H9 (cell line): ENCODE data around the gene SEMA4D. TPM values are rescaled to one million over a fixed set of nuclear protein-coding genes. Genes with fewer than 3 reads are reported as not detected.

Experiments used
- DNase-seq: peaks from one replicate; pipeline ENCODE4 v3.0.0-alpha.2; 2017
- H2AFZ ChIP-seq: one replicate; pipeline ENCODE4 v1.6.1; 2013; ENCODE audit warnings: mild to moderate bottlenecking, low read length, control low read depth, moderate library complexity
- H2AK5ac ChIP-seq: 2 replicates; pipeline ENCODE4 v1.6.1; 2013; ENCODE audit warnings: low read length, control low read depth, mixed read lengths; ENCODE audit not compliant: insufficient read length
- H2BK120ac ChIP-seq: one replicate; pipeline ENCODE4 v1.6.1; 2013; ENCODE audit warnings: low read depth, mild to moderate bottlenecking, low read length, control low read depth, inconsistent platforms; ENCODE audit not compliant: poor library complexity, severe bottlenecking
- H2BK12ac ChIP-seq: 2 replicates; pipeline ENCODE4 v1.6.1; 2013; ENCODE audit warnings: low read length, control low read depth, mixed read lengths, low read depth; ENCODE audit not compliant: insufficient read length
- H2BK15ac ChIP-seq: 2 replicates; pipeline ENCODE4 v1.6.1; 2013; ENCODE audit warnings: low read depth, low read length, control low read depth
- H2BK20ac ChIP-seq: one replicate; pipeline ENCODE4 v1.6.1; 2013; ENCODE audit warnings: low read depth, mild to moderate bottlenecking, low read length, control low read depth, inconsistent platforms; ENCODE audit not compliant: poor library complexity, severe bottlenecking
- H2BK5ac ChIP-seq: 2 replicates; pipeline ENCODE4 v1.6.1; 2013; ENCODE audit warnings: low read length, control low read depth, mixed read lengths; ENCODE audit not compliant: insufficient read length
- H3K14ac ChIP-seq: 2 replicates; pipeline ENCODE4 v1.6.1; 2013; ENCODE audit warnings: low read length, control low read depth; ENCODE audit not compliant: insufficient read depth
- H3K18ac ChIP-seq: 2 replicates; pipeline ENCODE4 v1.6.1; 2013; ENCODE audit warnings: low read depth, mild to moderate bottlenecking, mixed read lengths, low read length, control low read depth; ENCODE audit not compliant: insufficient read length
- H3K23ac ChIP-seq: 2 replicates; pipeline ENCODE4 v1.6.1; 2013; ENCODE audit warnings: low read length, control low read depth, mixed read lengths, low read depth; ENCODE audit not compliant: insufficient read length
- H3K23me2 ChIP-seq: 2 replicates; pipeline ENCODE4 v1.6.1; 2013; ENCODE audit warnings: low read depth, mild to moderate bottlenecking, mixed read lengths, low read length, control low read depth; ENCODE audit not compliant: insufficient read length, poor library complexity, severe bottlenecking
- H3K27ac ChIP-seq: 2 replicates; pipeline ENCODE4 v1.5.1; 2013; ENCODE audit warnings: low read length, control low read depth, mixed read lengths, low read depth; ENCODE audit not compliant: insufficient read length
- H3K27me3 ChIP-seq: 2 replicates; pipeline ENCODE4 v1.6.1; 2013; ENCODE audit warnings: low read length, control low read depth, inconsistent platforms; ENCODE audit not compliant: insufficient read depth
- H3K4ac ChIP-seq: 2 replicates; pipeline ENCODE4 v1.6.1; 2013; ENCODE audit warnings: low read depth, mild to moderate bottlenecking, control low read depth, inconsistent platforms, low read length, moderate library complexity
- H3K4me1 ChIP-seq: 2 replicates; pipeline ENCODE4 v1.6.1; 2013; ENCODE audit warnings: low read length, control low read depth, inconsistent platforms; ENCODE audit not compliant: insufficient read depth
- H3K4me2 ChIP-seq: 2 replicates; pipeline ENCODE4 v1.6.1; 2013; ENCODE audit warnings: low read length, control low read depth, mixed read lengths; ENCODE audit not compliant: insufficient read length, insufficient read depth
- H3K56ac ChIP-seq: 2 replicates; pipeline ENCODE4 v1.6.1; 2013; ENCODE audit warnings: low read depth, mild to moderate bottlenecking, mixed read lengths, low read length, control low read depth; ENCODE audit not compliant: insufficient read length
- H3K79me1 ChIP-seq: 2 replicates; pipeline ENCODE4 v1.6.1; 2013; ENCODE audit warnings: low read depth, mild to moderate bottlenecking, moderate library complexity, low read length, control low read depth, inconsistent platforms; ENCODE audit not compliant: insufficient read depth, poor library complexity, severe bottlenecking
- H3K79me2 ChIP-seq: 2 replicates; pipeline ENCODE4 v1.6.1; 2013; ENCODE audit warnings: low read length, control low read depth, inconsistent platforms; ENCODE audit not compliant: insufficient read depth
- H3K9ac ChIP-seq: 2 replicates; pipeline ENCODE4 v1.6.1; 2013; ENCODE audit warnings: low read length, control low read depth, mixed read lengths; ENCODE audit not compliant: insufficient read length; ENCODE audit errors: extremely low read depth
- H3K9me3 ChIP-seq: one replicate; pipeline ENCODE4 v1.6.1; 2013; ENCODE audit warnings: low read depth, low read length, inconsistent platforms; ENCODE audit not compliant: control insufficient read depth
- H3T11ph ChIP-seq: one replicate; pipeline ENCODE4 v1.6.1; 2013; ENCODE audit warnings: mild to moderate bottlenecking, low read length, control low read depth, inconsistent platforms
- H4K20me1 ChIP-seq: one replicate; pipeline ENCODE4 v1.6.1; 2013; ENCODE audit not compliant: control insufficient read depth, insufficient read length, insufficient read depth
- H4K5ac ChIP-seq: 2 replicates; pipeline ENCODE4 v1.6.1; 2013; ENCODE audit warnings: low read depth, mild to moderate bottlenecking, mixed read lengths, low read length, control low read depth; ENCODE audit not compliant: insufficient read length
- H4K8ac ChIP-seq: replicated peaks from 2 replicates; pipeline ENCODE4 v1.6.1; 2013; ENCODE audit warnings: low read length, control low read depth, mixed read lengths, low read depth; ENCODE audit not compliant: insufficient read length
- H4K91ac ChIP-seq: 2 replicates; pipeline ENCODE4 v1.6.1; 2013; ENCODE audit warnings: low read depth, mild to moderate bottlenecking, moderate library complexity, mixed read lengths, low read length, control low read depth; ENCODE audit not compliant: insufficient read length
- H3K27ac Mint-ChIP-seq, 3 experiments: 2 replicates in 2 of 3; 3 replicates in 1 of 3; pipeline ENCODE4 v1.8.0; 2020 to 2021; ENCODE audit warnings: mixed read lengths in 3 of 3, mild to moderate bottlenecking in 1 of 3, moderate library complexity in 1 of 3
- H3K27me3 Mint-ChIP-seq: 2 replicates; pipeline ENCODE4 v1.8.0; 2021; ENCODE audit warnings: low read depth, mild to moderate bottlenecking, moderate library complexity, mixed read lengths
- H3K36me3 Mint-ChIP-seq, 3 experiments: 2 replicates in 2 of 3; 3 replicates in 1 of 3; pipeline ENCODE4 v1.8.0; 2020 to 2021; ENCODE audit warnings: low read depth in 3 of 3, mixed read lengths in 3 of 3; ENCODE audit not compliant: insufficient read depth in 1 of 3
- H3K4me1 Mint-ChIP-seq, 2 experiments: 2 replicates each; pipeline ENCODE4 v1.8.0; 2020; ENCODE audit warnings: mixed read lengths in 2 of 2
- H3K4me3 Mint-ChIP-seq, 2 experiments: 2 replicates in 1 of 2; 3 replicates in 1 of 2; pipeline ENCODE4 v1.8.0; 2020 to 2021; ENCODE audit warnings: mild to moderate bottlenecking in 2 of 2, mixed read lengths in 2 of 2, moderate library complexity in 1 of 2
- H3K9me3 Mint-ChIP-seq, 2 experiments: 2 replicates in 1 of 2; 3 replicates in 1 of 2; pipeline ENCODE4 v1.8.0; 2020; ENCODE audit warnings: mild to moderate bottlenecking in 2 of 2, mixed read lengths in 2 of 2, moderate library complexity in 1 of 2
- CTCF ChIP-seq: fragments of 200-600 bp; sonication (generic); conservative IDR thresholded peaks from 3 replicates; pipeline ENCODE4 v1.8.0; 2021; ENCODE audit warnings: antibody characterized with exemption, mild to moderate bottlenecking
- WGBS: extraction: QIAGEN DNeasy Blood & Tissue Kit; methylation state at CpG from one replicate; pipeline ENCODE4 v1.1.7; 2013; ENCODE audit warnings: missing lambda C conversion rate, low lambda C conversion rate, mixed read lengths; ENCODE audit not compliant: insufficient read length; ENCODE audit errors: extremely low coverage; 5-methylcytosine and 5-hydroxymethylcytosine counted together
- total RNA-seq: library from RNA; stranded (reverse); gene quantifications from 2 replicates; pipeline ENCODE4 v1.2.1, GENCODE V29; 2021

Gene SEMA4D
- total RNA-seq, 1 experiment from 2014 or later: 47.2 TPM

- Histone ChIP-seq H2BK5ac (no peak overlapping the region), H2BK20ac (no peak overlapping the region), H3K79me1 (no peaks in the 10 kb centered on the region), H3K9ac (no peak overlapping the region), H2BK120ac (no peak overlapping the region), H2BK15ac (no peak overlapping the region), H3K23me2 (peaks cover 2% of the 10 kb centered on the region), H3K27me3 (no peaks in the 10 kb centered on the region), H3K27ac (no peak overlapping the region), H3K23ac (no peak overlapping the region), H3K4me1 (no peaks in the 10 kb centered on the region), H2AFZ (no peak overlapping the region), H3K79me2 (no peaks in the 10 kb centered on the region), H4K5ac (no peak overlapping the region), H4K91ac (no peak overlapping the region), H4K8ac (no peak overlapping the region), H3K56ac (no peak overlapping the region), H3K9me3 (no peaks in the 10 kb centered on the region), H3K4me2 (no peak overlapping the region), H2BK12ac (no peak overlapping the region), H2AK5ac (no peak overlapping the region), H3K4ac (no peak overlapping the region), H3T11ph (no peak overlapping the region), H3K14ac (no peak overlapping the region), H4K20me1 (no peaks in the 10 kb centered on the region), H3K18ac (no peak overlapping the region)
- Mint-ChIP-seq H3K4me3 (no peak overlapping the region), H3K27ac (no peak overlapping the region), H3K27me3 (peaks cover 4% of the 10 kb centered on the region), H3K4me1 (peaks cover 0 to 4% of the 10 kb centered on the region in 2 experiments; a peak in 2 of 4 replicates), H3K9me3 (peaks cover 3 to 5% of the 10 kb centered on the region in 2 experiments; a peak in 3 of 5 replicates), H3K36me3 (no peaks in the 10 kb centered on the region; a peak in 1 of 7 replicates)
- WGBS: no CpG with 5 or more reads among the region's 6 CpGs
- no peak for TF ChIP-seq CTCF
- no peak for DNase-seq
These were observed 27.1 kb upstream of the SEMA4D start for GRCh38 chr9:89524963-89525362.
